T-cell (primary cell): ENCODE data around the gene LCE6A. TPM values are rescaled to one million over a fixed set of nuclear protein-coding genes. Genes with fewer than 3 reads are reported as not detected.

Source experiments
- ATAC-seq, 4 experiments: fragments of 200-7000 bp in 3 of 4; fragments of 150-1000 bp in 1 of 4; cut with Tn5 transposase; replicated peaks in 1 of 4; 1 replicate in 3 of 4; 2 replicates in 1 of 4; pipeline ENCODE4 v1.10.0; 2021; ENCODE audit warnings: moderate library complexity in 3 of 4, mild to moderate bottlenecking in 2 of 4, moderate number of reproducible peaks in 1 of 4
- CTCF ChIA-PET, 2 donors: fragments of 300-600 bp; sonication (Branson Sonifier 250); formaldehyde crosslinking; loops; one replicate each; lab custom pipeline; 2022; ENCODE audit warnings: antibody characterized with exemption in 2 of 2; lab: Charles Lee
- POLR2A ChIA-PET, 2 donors: fragments of 300-600 bp; sonication (Branson Sonifier 250); formaldehyde crosslinking; loops; one replicate each; lab custom pipeline; 2022; ENCODE audit warnings: antibody characterized with exemption in 2 of 2; lab: Charles Lee
- DNase-seq, 35 experiments: peaks; one replicate each; pipeline versions ENCODE4 v3.0.0 to v3.0.0-alpha.2; 2013 to 2023
- H3K27ac ChIP-seq: one replicate; pipeline ENCODE4 v1.5.1; 2013; ENCODE audit warnings: low read length
- H3K27me3 ChIP-seq, 2 experiments: replicated peaks in 1 of 2; 1 replicate in 1 of 2; 2 replicates in 1 of 2; pipeline versions ENCODE4 v1.6.1 to v1.7.0; 2013; ENCODE audit warnings: low read length in 1 of 2, mixed read lengths in 1 of 2; ENCODE audit not compliant: control insufficient read depth in 2 of 2, insufficient read depth in 2 of 2; ENCODE audit errors: extremely low read depth in 1 of 2
- H3K36me3 ChIP-seq, 2 donors: 1 replicate in 1 of 2; 2 replicates in 1 of 2; pipeline versions ENCODE4 v1.6.1 to v1.7.0; 2013; ENCODE audit warnings: low read length in 1 of 2; ENCODE audit not compliant: control insufficient read depth in 2 of 2, insufficient read depth in 1 of 2; ENCODE audit errors: extremely low read depth in 1 of 2
- H3K4me1 ChIP-seq, 2 experiments: 1 replicate in 1 of 2; 2 replicates in 1 of 2; pipeline versions ENCODE4 v1.6.1 to v1.7.0; 2013; ENCODE audit warnings: low read length in 2 of 2, mixed read lengths in 1 of 2; ENCODE audit not compliant: insufficient read depth in 2 of 2, control insufficient read depth in 1 of 2; ENCODE audit errors: extremely low read depth in 1 of 2
- H3K4me3 ChIP-seq, 2 donors: 1 replicate in 1 of 2; 2 replicates in 1 of 2; pipeline versions ENCODE4 v1.5.1 to v1.7.0; 2013; ENCODE audit warnings: mild to moderate bottlenecking in 2 of 2, low read length in 1 of 2, moderate library complexity in 1 of 2; ENCODE audit not compliant: control insufficient read depth in 1 of 2; ENCODE audit errors: extremely low read depth in 1 of 2
- H3K9me3 ChIP-seq: 2 replicates; pipeline ENCODE4 v1.7.0; 2013
- H3K27ac Mint-ChIP-seq, 2 donors: one replicate each; pipeline ENCODE4 v1.8.0; 2020 to 2021; ENCODE audit warnings: mild to moderate bottlenecking in 2 of 2, mixed read lengths in 2 of 2
- H3K27me3 Mint-ChIP-seq, 2 donors: one replicate each; pipeline ENCODE4 v1.8.0; 2021 to 2022; ENCODE audit warnings: mixed read lengths in 2 of 2
- H3K36me3 Mint-ChIP-seq: one replicate; pipeline ENCODE4 v1.8.0; 2021; ENCODE audit warnings: mixed read lengths
- H3K4me1 Mint-ChIP-seq, 3 donors: one replicate each; pipeline ENCODE4 v1.8.0; 2020 to 2022; ENCODE audit warnings: mixed read lengths in 3 of 3, mild to moderate bottlenecking in 1 of 3
- H3K4me3 Mint-ChIP-seq, 3 donors: one replicate each; pipeline ENCODE4 v1.8.0; 2020 to 2022; ENCODE audit warnings: mild to moderate bottlenecking in 3 of 3, mixed read lengths in 3 of 3, moderate library complexity in 3 of 3
- H3K9me3 Mint-ChIP-seq, 3 donors: one replicate each; pipeline ENCODE4 v1.8.0; 2020 to 2022; ENCODE audit warnings: mixed read lengths in 3 of 3
- WGBS: methylation state at CpG from one replicate; pipeline ENCODE4 v1.1.5; 2013; ENCODE audit warnings: missing lambda C conversion rate; ENCODE audit not compliant: insufficient coverage; 5-methylcytosine and 5-hydroxymethylcytosine counted together
- total RNA-seq, 35 experiments: library from RNA in 6 of 35; stranded (reverse) in 6 of 35; fragments of 120-200 nt in 1 of 35; gene quantifications; one replicate each; pipeline versions ENCODE4 v1.2.1 to v1.2.4 and lab custom pipeline; 2013 to 2026

The LCE6A gene
- total RNA-seq, 5 donors from 2014 or later (not counting 1 experiment from before 2014, with no cell fraction given), result not detected

GRCh38 chr1:152879559-152880198, 37.0 kb downstream of the LCE6A start:
- CTCF ChIA-PET, result interaction anchor here in 1 of 2 donors (0.6 kb wide), 1 partner anchor 26 kb away, joined by 3 read pairs; no protein-coding TSS in a partner anchor
- H3K27ac Mint-ChIP-seq, result no peak overlapping the region

GRCh38 chr1:152880316-152880715, 37.7 kb downstream of the LCE6A start:
- Histone ChIP-seq H3K36me3 (no peaks in the 10 kb centered on the region), H3K4me3 (no peak overlapping the region), H3K4me1 (no peaks in the 10 kb centered on the region), H3K9me3 (no peaks in the 10 kb centered on the region), H3K27me3 (peaks cover 0 to 3% of the 10 kb centered on the region in 2 experiments), H3K27ac (no peak overlapping the region)
- WGBS, result 83% methylated on average over 1 of the region's 4 CpGs
- Mint-ChIP-seq H3K4me1 (peaks cover 0 to 5% (median 0%) of the 10 kb centered on the region in 3 donors), H3K4me3 (no peak overlapping the region), H3K27me3 (peaks cover 15 to 25% of the 10 kb centered on the region in 2 donors), H3K9me3 (peaks cover 0 to 5% (median 0%) of the 10 kb centered on the region in 3 donors), H3K36me3 (no peaks in the 10 kb centered on the region), H3K27ac (no peak overlapping the region)
- DNase-seq (no peak), ATAC-seq (no peak)
- CTCF ChIA-PET, result interaction anchor here in 1 of 2 donors (0.6 kb wide), 1 partner anchor 25 kb away, joined by 3 read pairs; no protein-coding TSS in a partner anchor
- POLR2A ChIA-PET, result no interaction called here

More at GRCh38 chr1:152879559-152880198, 37.0 kb downstream of the LCE6A start:
- no peak overlapping the region for H3K27ac ChIP-seq
- POLR2A ChIA-PET, result no interaction called here
- DNase-seq (no peak), ATAC-seq (no peak)
- no peak overlapping the region for H3K4me3 ChIP-seq
- no peak overlapping the region for H3K4me3 Mint-ChIP-seq
- H3K36me3 ChIP-seq, result no peaks in the 10 kb centered on the region
- no peaks in the 10 kb centered on the region for H3K9me3 ChIP-seq
- peaks cover 0 to 5% (median 0%) of the 10 kb centered on the region in 3 donors for H3K4me1 Mint-ChIP-seq
- peaks cover 0 to 3% of the 10 kb centered on the region in 2 experiments for H3K27me3 ChIP-seq
- H3K4me1 ChIP-seq, result no peaks in the 10 kb centered on the region
- peaks cover 15 to 28% of the 10 kb centered on the region in 2 donors for H3K27me3 Mint-ChIP-seq
- peaks cover 0 to 5% (median 0%) of the 10 kb centered on the region in 3 donors for H3K9me3 Mint-ChIP-seq
- H3K36me3 Mint-ChIP-seq, result no peaks in the 10 kb centered on the region

DNA sequence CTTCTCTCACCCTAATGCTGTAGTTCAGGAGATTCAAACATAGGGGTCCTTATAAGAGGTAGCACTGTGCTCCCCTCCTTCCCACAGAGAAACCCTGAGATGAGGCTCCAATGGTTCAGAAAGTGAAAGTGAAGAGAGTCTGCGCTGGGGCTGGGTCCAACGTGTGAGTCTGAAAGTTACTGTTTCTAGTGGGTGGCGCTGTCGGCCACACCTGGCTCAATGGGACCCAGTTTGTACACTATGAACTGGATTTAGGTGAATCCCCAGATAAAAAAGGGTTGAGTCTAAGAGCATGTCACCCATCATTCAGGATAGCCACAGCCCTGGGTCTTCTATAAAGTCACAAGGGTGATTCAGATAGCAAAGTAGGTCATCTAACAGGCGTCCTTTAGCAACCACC, 38.3 kb downstream of the LCE6A start:
- H3K36me3 ChIP-seq, result no peaks in the 10 kb centered on the region
- Mint-ChIP-seq H3K36me3 (no peaks in the 10 kb centered on the region), H3K27ac (no peak overlapping the region), H3K4me3 (no peak overlapping the region), H3K4me1 (peaks cover 0 to 5% (median 0%) of the 10 kb centered on the region in 3 donors), H3K27me3 (peaks cover 15 to 20% of the 10 kb centered on the region in 2 donors), H3K9me3 (peaks cover 0 to 5% (median 0%) of the 10 kb centered on the region in 3 donors)
- ChIA-PET CTCF (no interaction called here), POLR2A (no interaction called here)
- H3K4me3 ChIP-seq, result no peak overlapping the region
- DNase-seq (no peak), ATAC-seq (no peak)
- peaks cover 0 to 3% of the 10 kb centered on the region in 2 experiments for H3K27me3 ChIP-seq
- H3K27ac ChIP-seq, result no peak overlapping the region
- 8% methylated on average over 2 of the region's 5 CpGs for WGBS
- H3K9me3 ChIP-seq, result no peaks in the 10 kb centered on the region
- H3K4me1 ChIP-seq, result no peaks in the 10 kb centered on the region

GRCh38 chr1:152884085-152884484, 41.4 kb downstream of the LCE6A start:
- Histone ChIP-seq H3K9me3 (no peaks in the 10 kb centered on the region), H3K36me3 (no peaks in the 10 kb centered on the region), H3K4me3 (no peak overlapping the region), H3K27me3 (peaks cover 0 to 3% of the 10 kb centered on the region in 2 experiments), H3K27ac (no peak overlapping the region), H3K4me1 (no peaks in the 10 kb centered on the region)
- ChIA-PET POLR2A (no interaction called here), CTCF (no interaction called here)
- peaks cover 2 to 8% of the 10 kb centered on the region in 2 donors for H3K27me3 Mint-ChIP-seq
- peaks cover 0 to 5% (median 0%) of the 10 kb centered on the region in 3 donors for H3K4me1 Mint-ChIP-seq
- no peak for DNase-seq
- H3K9me3 Mint-ChIP-seq, result no peaks in the 10 kb centered on the region
- no peak overlapping the region for H3K27ac Mint-ChIP-seq
- no peaks in the 10 kb centered on the region for H3K36me3 Mint-ChIP-seq
- ATAC-seq, result no peak
- no peak overlapping the region for H3K4me3 Mint-ChIP-seq

DNA sequence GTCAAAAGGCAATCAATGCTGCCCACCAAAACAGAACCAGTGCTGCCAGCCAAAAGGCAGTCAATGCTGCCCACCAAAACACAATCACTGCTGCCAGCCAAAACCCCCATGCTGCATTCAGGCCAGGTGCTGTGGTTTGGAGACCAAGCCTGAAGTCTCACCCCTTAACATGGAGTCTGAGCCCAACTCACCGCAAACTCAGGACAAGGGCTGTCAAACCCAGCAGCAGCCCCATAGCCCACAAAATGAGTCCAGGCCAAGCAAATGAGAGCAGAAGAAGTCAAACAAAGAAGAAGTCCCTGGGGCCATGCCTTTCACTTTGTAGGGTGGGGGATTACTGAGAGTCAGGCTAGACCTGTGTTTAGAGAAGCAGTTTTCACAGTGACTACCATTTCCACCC, 41.9 kb downstream of the LCE6A start:
- Histone ChIP-seq H3K4me3 (no peak overlapping the region), H3K9me3 (no peaks in the 10 kb centered on the region), H3K27me3 (peaks cover 0 to 3% of the 10 kb centered on the region in 2 experiments), H3K36me3 (no peaks in the 10 kb centered on the region), H3K27ac (no peak overlapping the region), H3K4me1 (no peaks in the 10 kb centered on the region)
- DNase-seq (no peak), ATAC-seq (no peak)
- Mint-ChIP-seq H3K27me3 (peaks cover 0 to 8% of the 10 kb centered on the region in 2 donors), H3K4me1 (peaks cover 0 to 5% (median 0%) of the 10 kb centered on the region in 3 donors), H3K36me3 (no peaks in the 10 kb centered on the region), H3K4me3 (no peak overlapping the region), H3K27ac (no peak overlapping the region), H3K9me3 (no peaks in the 10 kb centered on the region)
- POLR2A ChIA-PET, result no interaction called here
- CTCF ChIA-PET, result no interaction called here
- no CpG with 5 or more reads among the region's 1 CpG for WGBS

GRCh38 chr1:152884966-152885624, 42.4 kb downstream of the LCE6A start:
- POLR2A ChIA-PET, result no interaction called here
- no peak for ATAC-seq
- peaks cover 0 to 3% of the 10 kb centered on the region in 2 experiments for H3K27me3 ChIP-seq
- H3K4me1 Mint-ChIP-seq, result peaks cover 0 to 5% (median 0%) of the 10 kb centered on the region in 3 donors
- peaks cover 0 to 10% of the 10 kb centered on the region in 2 donors for H3K27me3 Mint-ChIP-seq
- H3K9me3 Mint-ChIP-seq, result no peaks in the 10 kb centered on the region
- H3K4me3 ChIP-seq, result no peak overlapping the region
- H3K27ac Mint-ChIP-seq, result no peak overlapping the region
- no peaks in the 10 kb centered on the region for H3K36me3 ChIP-seq
- 75% methylated on average over 2 of the region's 4 CpGs for WGBS
- H3K4me3 Mint-ChIP-seq, result no peak overlapping the region
- DNase-seq, result no peak
- no peaks in the 10 kb centered on the region for H3K4me1 ChIP-seq
- no peaks in the 10 kb centered on the region for H3K9me3 ChIP-seq
- H3K36me3 Mint-ChIP-seq, result no peaks in the 10 kb centered on the region
- H3K27ac ChIP-seq, result no peak overlapping the region
- CTCF ChIA-PET, result no interaction called here
